HG02840 (cell line): Measurements from ENCODE around the gene PIK3R2.
A peak's percentile ranks its signal among the peaks of the same experiment; 100 is the strongest.

Experiments used
- ATAC-seq: cut with Tn5 transposase; IDR thresholded peaks from one replicate; pipeline ENCODE4 v1.9.1; 2021; ENCODE audit warnings: mild to moderate bottlenecking, moderate library complexity, moderate number of reproducible peaks; ENCODE audit not compliant: unreplicated experiment, low FRiP score

PIK3R2 gene

GRCh38 chr19:18168673-18169381 is 15.9 kb downstream of the PIK3R2 start:
- ATAC-seq, result no peak

- ATAC-seq, result no peak
Measured at GRCh38 chr19:18170714-18171255, 17.8 kb downstream of the PIK3R2 start.

GRCh38 chr19:18171605-18172327 is 18.8 kb downstream of the PIK3R2 start:
- no peak for ATAC-seq

GRCh38 chr19:18172331-18173053 is 19.5 kb downstream of the PIK3R2 start:
- no peak for ATAC-seq

GRCh38 chr19:18173054-18173571 is 20.1 kb downstream of the PIK3R2 start:
- ATAC-seq, result peak; percentile 6

GRCh38 chr19:18173572-18174288 is 20.8 kb downstream of the PIK3R2 start, which contains the start of gene IFI30:
Gene IFI30 (plus strand): TSS chr19:18173813. CDS start chr19:18173842, 29 bp downstream.
- ATAC-seq, result peak; percentile 45

- ATAC-seq, result no peak
Measured at GRCh38 chr19:18174983-18175382, 22.0 kb downstream of the PIK3R2 start.

- ATAC-seq, result no peak
Measured at GRCh38 chr19:18176367-18177310, 23.7 kb downstream of the PIK3R2 start.

GRCh38 chr19:18179957-18180356 is 27.0 kb downstream of the PIK3R2 start:
- ATAC-seq, result no peak

GRCh38 chr19:18183529-18183928 is 30.6 kb downstream of the PIK3R2 start:
- ATAC-seq, result no peak

- ATAC-seq, result no peak
Measured at GRCh38 chr19:18185538-18185937, 32.6 kb downstream of the PIK3R2 start.

- no peak for ATAC-seq
Measured at GRCh38 chr19:18190278-18190677, 37.3 kb downstream of the PIK3R2 start.

GRCh38 chr19:18191640-18192062 is 38.7 kb downstream of the PIK3R2 start:
- no peak for ATAC-seq

GRCh38 chr19:18192673-18193387 is 39.9 kb downstream of the PIK3R2 start, which contains the start of gene MPV17L2:
Gene MPV17L2 (plus strand): TSS chr19:18193218. CDS start chr19:18193282, 64 bp downstream.
- peak; percentile 92 for ATAC-seq

- ATAC-seq, result peak; percentile 15
Measured at GRCh38 chr19:18193388-18194180, 40.6 kb downstream of the PIK3R2 start.

- ATAC-seq, result no peak
Measured at GRCh38 chr19:18194181-18194530, 41.2 kb downstream of the PIK3R2 start.

GRCh38 chr19:18194554-18195238 is 41.7 kb downstream of the PIK3R2 start:
- no peak for ATAC-seq
